ENCODE results near the gene ZNF281.

ZNF281 gene

DNA sequence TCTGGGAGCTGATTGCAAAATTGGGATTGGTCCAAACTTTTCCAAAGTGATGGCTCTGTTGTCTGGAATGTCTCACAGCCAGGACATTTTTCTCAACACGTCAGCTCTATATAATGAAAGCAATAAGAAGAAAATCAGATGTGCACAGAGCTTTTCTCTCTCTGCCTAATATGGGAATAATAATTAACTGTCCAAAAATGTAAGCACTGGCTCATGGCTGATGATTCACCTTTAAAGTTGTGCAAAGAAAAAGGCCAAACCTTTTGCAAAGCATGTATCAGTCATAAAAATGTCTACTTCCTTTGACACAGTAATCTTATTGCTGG, 30.4 kb downstream of the ZNF281 start:
- no peak overlapping the region for H3K4me2 ChIP-seq (ENCODE audit: low read length)
- H3K23ac ChIP-seq (ENCODE audit: low read length): no peak overlapping the region
- H2AK5ac ChIP-seq (ENCODE audit: low read length): no peak overlapping the region
- no peak overlapping the region for H4K12ac ChIP-seq (ENCODE audit: low read depth, low read length)
- H3K14ac ChIP-seq (ENCODE audit: low read length): no peak overlapping the region
- DNase-seq: peak; percentile 28 to 69
- H3K27me3 ChIP-seq (ENCODE audit: insufficient read depth, low read length): no peaks in the 10 kb centered on the region
- no peaks in the 10 kb centered on the region for H3K9me3 ChIP-seq (ENCODE audit: insufficient read depth, low read depth, low read length)
- no peak overlapping the region for H3K9ac ChIP-seq (ENCODE audit: low read length)
- H3K4me3 ChIP-seq (ENCODE audit: low read depth, low read length): no peak overlapping the region
- H3K18ac ChIP-seq (ENCODE audit: low read length): no peak overlapping the region
- no peaks in the 10 kb centered on the region for H3K4me1 ChIP-seq (ENCODE audit: control insufficient read depth in 1 of 2, insufficient read depth in 2 of 2, low read length in 2 of 2)
- no peak overlapping the region for H2BK12ac ChIP-seq (ENCODE audit: low read length)
- H2BK120ac ChIP-seq (ENCODE audit: insufficient read depth, low read length, poor library complexity): no peak overlapping the region
- H3K36me3 ChIP-seq (ENCODE audit: control insufficient read depth in 1 of 2, insufficient read depth in 2 of 2, low read length in 2 of 2): no peaks in the 10 kb centered on the region
- no peaks in the 10 kb centered on the region for H3K79me2 ChIP-seq (ENCODE audit: control insufficient read depth, insufficient read depth, low read length, poor library complexity)
- H3K79me1 ChIP-seq (ENCODE audit: low read length): no peaks in the 10 kb centered on the region
- no peak overlapping the region for H2AFZ ChIP-seq (ENCODE audit: insufficient read depth, low read length, poor library complexity)
- H2BK5ac ChIP-seq (ENCODE audit: low read depth, low read length, poor library complexity): no peak overlapping the region
- H4K91ac ChIP-seq (ENCODE audit: low read depth, low read length): no peak overlapping the region
- H4K8ac ChIP-seq (ENCODE audit: low read depth, low read length): no peak overlapping the region
- WGBS (ENCODE audit: extremely low coverage, insufficient coverage, insufficient read length): no CpG with 5 or more reads among the region's 1 CpG
- no peak overlapping the region for H3K27ac ChIP-seq (ENCODE audit: low read depth, low read length)
- H3K4ac ChIP-seq (ENCODE audit: low read depth, low read length): no peak overlapping the region

DNA sequence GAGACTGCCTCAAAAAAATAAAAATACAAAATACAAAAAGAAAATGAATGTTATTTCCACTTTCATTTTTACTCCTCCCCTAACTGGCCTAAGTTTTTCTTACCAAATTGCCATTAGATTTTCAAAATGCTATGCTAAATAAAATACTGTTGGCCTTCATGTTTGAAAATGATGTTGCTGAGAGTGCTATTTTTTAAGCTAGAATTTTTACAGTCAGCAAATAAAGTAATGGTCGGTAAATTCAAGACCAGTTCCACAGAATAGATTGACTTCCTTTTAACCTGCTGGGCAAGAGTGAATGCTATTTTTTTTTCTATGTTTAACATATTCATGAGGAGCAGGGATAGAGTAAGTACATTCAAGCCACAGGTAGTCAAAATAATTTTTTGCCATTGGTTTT, 31.7 kb downstream of the ZNF281 start:
- Histone ChIP-seq H3K36me3 (ENCODE audit: control insufficient read depth in 1 of 2, insufficient read depth in 2 of 2, low read length in 2 of 2) (no peaks in the 10 kb centered on the region), H3K4me2 (ENCODE audit: low read length) (no peak overlapping the region), H4K8ac (ENCODE audit: low read depth, low read length) (no peak overlapping the region), H3K79me1 (ENCODE audit: low read length) (no peaks in the 10 kb centered on the region), H3K79me2 (ENCODE audit: control insufficient read depth, insufficient read depth, low read length, poor library complexity) (no peaks in the 10 kb centered on the region), H3K4me1 (ENCODE audit: control insufficient read depth in 1 of 2, insufficient read depth in 2 of 2, low read length in 2 of 2) (no peaks in the 10 kb centered on the region), H4K91ac (ENCODE audit: low read depth, low read length) (no peak overlapping the region), H3K4ac (ENCODE audit: low read depth, low read length) (no peak overlapping the region), H3K9ac (ENCODE audit: low read length) (no peak overlapping the region), H3K18ac (ENCODE audit: low read length) (no peak overlapping the region), H3K27me3 (ENCODE audit: insufficient read depth, low read length) (no peaks in the 10 kb centered on the region), H4K12ac (ENCODE audit: low read depth, low read length) (no peak overlapping the region), H3K14ac (ENCODE audit: low read length) (no peak overlapping the region), H2AK5ac (ENCODE audit: low read length) (no peak overlapping the region), H2BK12ac (ENCODE audit: low read length) (no peak overlapping the region), H2BK120ac (ENCODE audit: insufficient read depth, low read length, poor library complexity) (no peak overlapping the region), H2AFZ (ENCODE audit: insufficient read depth, low read length, poor library complexity) (no peak overlapping the region), H3K23ac (ENCODE audit: low read length) (no peak overlapping the region), H2BK5ac (ENCODE audit: low read depth, low read length, poor library complexity) (no peak overlapping the region), H3K9me3 (ENCODE audit: insufficient read depth, low read depth, low read length) (no peaks in the 10 kb centered on the region), H3K27ac (ENCODE audit: low read depth, low read length) (no peak overlapping the region), H3K4me3 (ENCODE audit: low read depth, low read length) (no peak overlapping the region)
- no peak for DNase-seq
- WGBS (ENCODE audit: extremely low coverage, insufficient coverage, insufficient read length): no CpG with 5 or more reads among the region's 1 CpG

DNA sequence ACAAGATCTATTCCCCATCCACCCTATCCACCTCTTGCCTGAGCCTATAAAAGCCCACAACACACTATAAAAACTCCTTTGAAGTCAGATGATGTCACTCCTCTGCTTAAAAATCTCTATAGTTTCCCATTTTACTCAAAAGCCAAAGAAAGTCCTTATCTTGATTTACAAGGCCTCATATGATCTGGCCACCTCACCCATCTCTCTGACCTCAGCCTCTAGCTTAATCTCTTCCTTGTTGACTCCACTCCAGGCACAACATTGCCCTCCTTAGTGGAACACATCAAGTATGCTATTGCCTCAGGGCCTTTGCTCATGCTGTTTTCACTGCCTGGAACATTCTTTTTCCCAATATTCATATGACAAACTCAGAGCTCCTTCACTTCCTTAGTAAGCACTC, 33.3 kb downstream of the ZNF281 start:
- H3K4me1 ChIP-seq (ENCODE audit: control insufficient read depth in 1 of 2, insufficient read depth in 2 of 2, low read length in 2 of 2): no peaks in the 10 kb centered on the region
- no peak overlapping the region for H4K91ac ChIP-seq (ENCODE audit: low read depth, low read length)
- no peak overlapping the region for H3K4me2 ChIP-seq (ENCODE audit: low read length)
- no peak overlapping the region for H3K18ac ChIP-seq (ENCODE audit: low read length)
- no peak overlapping the region for H2AK5ac ChIP-seq (ENCODE audit: low read length)
- H3K23ac ChIP-seq (ENCODE audit: low read length): no peak overlapping the region
- H2BK12ac ChIP-seq (ENCODE audit: low read length): no peak overlapping the region
- H3K14ac ChIP-seq (ENCODE audit: low read length): no peak overlapping the region
- H2BK120ac ChIP-seq (ENCODE audit: insufficient read depth, low read length, poor library complexity): no peak overlapping the region
- H4K12ac ChIP-seq (ENCODE audit: low read depth, low read length): no peak overlapping the region
- H3K79me2 ChIP-seq (ENCODE audit: control insufficient read depth, insufficient read depth, low read length, poor library complexity): no peaks in the 10 kb centered on the region
- H4K8ac ChIP-seq (ENCODE audit: low read depth, low read length): no peak overlapping the region
- H2BK5ac ChIP-seq (ENCODE audit: low read depth, low read length, poor library complexity): no peak overlapping the region
- no peaks in the 10 kb centered on the region for H3K9me3 ChIP-seq (ENCODE audit: insufficient read depth, low read depth, low read length)
- DNase-seq: peak; percentile 90 to 91
- H3K79me1 ChIP-seq (ENCODE audit: low read length): no peaks in the 10 kb centered on the region
- no peak overlapping the region for H3K4ac ChIP-seq (ENCODE audit: low read depth, low read length)
- H3K27ac ChIP-seq (ENCODE audit: low read depth, low read length): no peak overlapping the region
- no peak overlapping the region for H2AFZ ChIP-seq (ENCODE audit: insufficient read depth, low read length, poor library complexity)
- H3K9ac ChIP-seq (ENCODE audit: low read length): no peak overlapping the region
- H3K27me3 ChIP-seq (ENCODE audit: insufficient read depth, low read length): no peaks in the 10 kb centered on the region
- no peaks in the 10 kb centered on the region for H3K36me3 ChIP-seq (ENCODE audit: control insufficient read depth in 1 of 2, insufficient read depth in 2 of 2, low read length in 2 of 2)
- no peak overlapping the region for H3K4me3 ChIP-seq (ENCODE audit: low read depth, low read length)

DNA sequence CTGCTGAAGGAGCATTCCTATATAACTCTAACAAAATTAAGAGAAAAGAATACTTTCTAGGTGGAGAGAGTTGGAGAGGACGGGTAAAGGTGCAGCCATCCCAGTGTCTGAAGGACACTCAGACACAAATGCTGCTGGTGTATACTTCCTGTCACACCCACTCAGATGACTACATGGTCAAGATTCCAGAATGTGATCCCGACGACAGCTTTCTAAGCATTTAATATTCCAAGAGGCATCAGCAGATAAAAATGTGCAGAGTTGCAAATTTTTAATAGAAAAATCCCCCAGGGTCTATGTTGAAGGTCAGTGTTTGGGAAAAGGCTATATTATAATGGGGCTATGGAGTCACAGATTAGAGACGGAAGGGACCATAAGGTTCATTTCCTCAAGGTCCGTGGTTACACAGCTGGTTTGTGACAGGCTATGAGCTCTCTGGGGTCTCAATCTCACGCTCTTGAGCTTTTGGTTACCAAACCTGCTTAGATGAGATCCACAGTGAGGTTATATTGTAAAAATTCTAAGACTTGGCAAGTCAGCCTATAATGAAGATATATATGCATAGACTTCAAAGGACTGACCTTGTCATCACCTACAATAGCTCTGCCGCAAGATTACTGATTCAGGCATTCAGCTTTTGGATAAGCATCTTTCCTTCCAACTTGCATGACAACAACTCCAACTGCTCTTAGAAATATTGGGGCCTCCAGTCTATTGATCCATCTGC, 35.1 kb downstream of the ZNF281 start:
- Histone ChIP-seq H4K8ac (ENCODE audit: low read depth, low read length) (no peak overlapping the region), H3K4me1 (ENCODE audit: control insufficient read depth in 1 of 2, insufficient read depth in 2 of 2, low read length in 2 of 2) (no peaks in the 10 kb centered on the region), H2BK12ac (ENCODE audit: low read length) (no peak overlapping the region), H3K9ac (ENCODE audit: low read length) (no peak overlapping the region), H3K36me3 (ENCODE audit: control insufficient read depth in 1 of 2, insufficient read depth in 2 of 2, low read length in 2 of 2) (no peaks in the 10 kb centered on the region), H3K79me1 (ENCODE audit: low read length) (no peaks in the 10 kb centered on the region), H3K27ac (ENCODE audit: low read depth, low read length) (no peak overlapping the region), H4K12ac (ENCODE audit: low read depth, low read length) (no peak overlapping the region), H3K4ac (ENCODE audit: low read depth, low read length) (no peak overlapping the region), H3K27me3 (ENCODE audit: insufficient read depth, low read length) (no peaks in the 10 kb centered on the region), H2BK5ac (ENCODE audit: low read depth, low read length, poor library complexity) (no peak overlapping the region), H3K14ac (ENCODE audit: low read length) (no peak overlapping the region), H4K91ac (ENCODE audit: low read depth, low read length) (no peak overlapping the region), H3K9me3 (ENCODE audit: insufficient read depth, low read depth, low read length) (no peaks in the 10 kb centered on the region), H2BK120ac (ENCODE audit: insufficient read depth, low read length, poor library complexity) (no peak overlapping the region), H3K4me3 (ENCODE audit: low read depth, low read length) (no peak overlapping the region), H3K23ac (ENCODE audit: low read length) (no peak overlapping the region), H3K18ac (ENCODE audit: low read length) (no peak overlapping the region), H2AFZ (ENCODE audit: insufficient read depth, low read length, poor library complexity) (no peak overlapping the region), H3K79me2 (ENCODE audit: control insufficient read depth, insufficient read depth, low read length, poor library complexity) (no peaks in the 10 kb centered on the region), H2AK5ac (ENCODE audit: low read length) (no peak overlapping the region), H3K4me2 (ENCODE audit: low read length) (no peak overlapping the region)
- peak in 1 of 2 donors; percentile 49 for DNase-seq
- no CpG with 5 or more reads among the region's 7 CpGs for WGBS (ENCODE audit: extremely low coverage, insufficient coverage, insufficient read length)

Data from trophoblast cell (in vitro differentiated cells and primary cell).